Esophagus squamous epithelium (tissue), 4 donors: ENCODE data around the gene SLC25A27.

Experiments used
- POLR2A ChIP-seq, 4 donors: fragments of 450-650 bp; IDR thresholded peaks; one replicate each; pipeline ENCODE4 v1.6.1; 2017; ENCODE audit warnings: antibody characterized with exemption in 4 of 4, mild to moderate bottlenecking in 4 of 4, moderate library complexity in 3 of 4
- TF ChIP-seq, protein P1 (sequence below), 6 experiments: fragments of 450-650 bp in 4 of 6; fragments of 200-600 bp in 2 of 6; sonication (generic) in 2 of 6; IDR thresholded peaks; one replicate each; pipeline ENCODE4 v1.5.1; 2016 to 2019; ENCODE audit warnings: antibody characterized with exemption in 6 of 6, mild to moderate bottlenecking in 4 of 6, moderate library complexity in 4 of 6

DNA sequence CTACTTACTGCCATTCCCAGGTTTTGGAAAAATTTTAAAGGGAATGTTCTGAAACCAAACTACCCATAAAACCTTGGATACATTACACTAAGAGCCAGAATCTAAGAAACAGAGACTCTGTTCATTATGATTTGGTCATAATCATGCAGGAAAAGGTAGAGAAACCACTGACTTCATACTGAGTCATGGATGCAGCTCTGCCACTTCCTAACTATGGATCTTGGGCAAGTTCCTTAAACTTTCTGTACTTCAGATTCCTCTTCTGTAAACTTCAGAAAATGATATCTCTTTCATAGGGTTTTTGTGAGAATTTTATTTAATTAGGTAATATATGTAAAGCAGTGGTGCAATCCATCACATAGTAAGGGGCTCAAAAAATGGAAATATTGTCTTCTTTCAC is 62.4 kb downstream of the SLC25A27 start:
- TF ChIP-seq, protein P1, sequence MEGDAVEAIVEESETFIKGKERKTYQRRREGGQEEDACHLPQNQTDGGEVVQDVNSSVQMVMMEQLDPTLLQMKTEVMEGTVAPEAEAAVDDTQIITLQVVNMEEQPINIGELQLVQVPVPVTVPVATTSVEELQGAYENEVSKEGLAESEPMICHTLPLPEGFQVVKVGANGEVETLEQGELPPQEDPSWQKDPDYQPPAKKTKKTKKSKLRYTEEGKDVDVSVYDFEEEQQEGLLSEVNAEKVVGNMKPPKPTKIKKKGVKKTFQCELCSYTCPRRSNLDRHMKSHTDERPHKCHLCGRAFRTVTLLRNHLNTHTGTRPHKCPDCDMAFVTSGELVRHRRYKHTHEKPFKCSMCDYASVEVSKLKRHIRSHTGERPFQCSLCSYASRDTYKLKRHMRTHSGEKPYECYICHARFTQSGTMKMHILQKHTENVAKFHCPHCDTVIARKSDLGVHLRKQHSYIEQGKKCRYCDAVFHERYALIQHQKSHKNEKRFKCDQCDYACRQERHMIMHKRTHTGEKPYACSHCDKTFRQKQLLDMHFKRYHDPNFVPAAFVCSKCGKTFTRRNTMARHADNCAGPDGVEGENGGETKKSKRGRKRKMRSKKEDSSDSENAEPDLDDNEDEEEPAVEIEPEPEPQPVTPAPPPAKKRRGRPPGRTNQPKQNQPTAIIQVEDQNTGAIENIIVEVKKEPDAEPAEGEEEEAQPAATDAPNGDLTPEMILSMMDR (IDR thresholded peaks at IDR 0.05) = no peak
- TF ChIP-seq POLR2A (IDR thresholded peaks at IDR 0.05) = no peak
